GM20000 (cell line): ENCODE results near the gene ZNF276.

ENCODE experiments used
- DNase-seq: peaks from one replicate; pipeline ENCODE4 v3.0.0; 2012; ENCODE audit warnings: low spot score
- CTCF ChIP-seq: IDR thresholded peaks from 2 replicates; pipeline ENCODE4 v1.5.1; 2012; ENCODE audit warnings: mild to moderate bottlenecking, control low read depth; ENCODE audit errors: extremely low read depth, missing control alignments

The ZNF276 gene

GRCh38 chr16:89705006-89705405 is 16.3 kb upstream of the ZNF276 start:
- no peak for TF ChIP-seq CTCF
- DNase-seq: no peak

GRCh38 chr16:89706518-89707260 is 14.6 kb upstream of the ZNF276 start:
- no peak for TF ChIP-seq CTCF
- no peak for DNase-seq

- no peak for TF ChIP-seq CTCF
- DNase-seq: no peak
Measured at GRCh38 chr16:89707695-89708094, 13.6 kb upstream of the ZNF276 start.

DNA sequence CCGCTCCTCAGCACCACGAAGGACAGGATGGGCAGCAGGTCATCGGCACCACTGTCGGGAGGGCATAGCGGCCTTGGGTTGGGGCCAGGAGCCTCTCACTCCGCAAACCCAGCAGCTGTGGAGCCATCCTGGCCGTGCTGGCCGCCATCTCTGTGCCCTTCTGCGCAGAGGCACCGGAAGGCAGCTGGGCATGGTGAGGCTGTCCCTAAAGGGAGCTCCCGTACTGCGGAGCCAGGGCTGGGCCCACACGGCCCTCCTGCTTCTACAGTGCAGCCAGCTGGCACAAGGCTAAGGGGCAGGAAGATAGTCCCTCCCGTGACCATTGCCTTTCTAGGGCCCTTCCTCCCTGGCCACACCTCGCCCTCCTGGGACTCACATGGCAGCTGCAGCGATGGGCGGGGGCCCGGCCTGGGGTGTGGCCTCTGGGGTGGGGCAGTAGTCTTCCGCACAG is 12.8 kb upstream of the ZNF276 start:
- DNase-seq: no peak
- no peak for TF ChIP-seq CTCF

DNA sequence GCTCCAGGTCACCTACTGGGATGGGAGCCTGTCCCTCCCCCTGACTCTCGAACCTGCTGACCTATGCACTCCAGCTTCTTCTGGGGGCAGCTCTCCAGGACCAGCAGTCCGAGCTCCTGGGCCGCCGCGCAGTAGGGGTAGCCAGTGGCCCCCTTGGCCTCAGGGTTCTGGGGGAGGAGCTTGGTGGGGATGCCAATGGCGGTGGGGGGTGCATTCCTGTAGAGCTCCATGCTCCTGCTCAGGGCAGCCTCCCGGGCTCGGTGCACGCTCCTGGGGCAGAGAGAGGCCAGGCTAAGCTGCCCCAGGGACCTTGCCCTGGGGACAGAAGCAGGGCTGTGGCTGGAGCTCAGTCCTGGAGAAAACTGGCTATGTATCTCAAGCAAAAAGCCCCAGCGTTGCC is 12.2 kb upstream of the ZNF276 start:
- DNase-seq: no peak
- TF ChIP-seq CTCF: no peak

GRCh38 chr16:89709716-89710432 is 11.5 kb upstream of the ZNF276 start:
- DNase-seq: no peak

More at GRCh38 chr16:89709716-89710432, 11.5 kb upstream of the ZNF276 start:
- no peak for TF ChIP-seq CTCF
